ENCODE measurements around the gene TSPEAR. TPM values are rescaled to one million over a fixed set of nuclear protein-coding genes. Genes with fewer than 3 reads are reported as not detected.

TSPEAR gene
- total RNA-seq, 1 experiment from 2014 or later: 1.8 TPM

GRCh38 chr21:44623575-44623974, 87.8 kb downstream of the TSPEAR start:
- Histone ChIP-seq H3K27me3 (ENCODE audit: control insufficient read depth, insufficient read depth, low read length) (no peaks in the 10 kb centered on the region), H3K36me3 (replicated peaks; ENCODE audit: control insufficient read depth, insufficient read depth, low read length) (no peaks in the 10 kb centered on the region), H3K4me3 (ENCODE audit: insufficient read depth, low read depth, low read length) (no peak overlapping the region)
- no peak for DNase-seq

- Histone ChIP-seq H3K4me3 (ENCODE audit: insufficient read depth, low read depth, low read length) (no peak overlapping the region), H3K27me3 (ENCODE audit: control insufficient read depth, insufficient read depth, low read length) (no peaks in the 10 kb centered on the region), H3K36me3 (replicated peaks; ENCODE audit: control insufficient read depth, insufficient read depth, low read length) (no peaks in the 10 kb centered on the region)
- no peak for DNase-seq
These were observed 91.5 kb downstream of the TSPEAR start for GRCh38 chr21:44619886-44620285.

- Histone ChIP-seq H3K27me3 (ENCODE audit: control insufficient read depth, insufficient read depth, low read length) (no peaks in the 10 kb centered on the region), H3K4me3 (ENCODE audit: insufficient read depth, low read depth, low read length) (no peak overlapping the region), H3K36me3 (replicated peaks; ENCODE audit: control insufficient read depth, insufficient read depth, low read length) (no peaks in the 10 kb centered on the region)
- DNase-seq: no peak
These were observed 92.5 kb downstream of the TSPEAR start for GRCh38 chr21:44618909-44619308.

GRCh38 chr21:44618504-44618903, 92.9 kb downstream of the TSPEAR start:
- no peaks in the 10 kb centered on the region for H3K36me3 ChIP-seq (replicated peaks; ENCODE audit: control insufficient read depth, insufficient read depth, low read length)
- H3K27me3 ChIP-seq (ENCODE audit: control insufficient read depth, insufficient read depth, low read length): no peaks in the 10 kb centered on the region
- peak; percentile 74 for DNase-seq
- no peak overlapping the region for H3K4me3 ChIP-seq (ENCODE audit: insufficient read depth, low read depth, low read length)

- Histone ChIP-seq H3K27me3 (ENCODE audit: control insufficient read depth, insufficient read depth, low read length) (no peaks in the 10 kb centered on the region), H3K36me3 (replicated peaks; ENCODE audit: control insufficient read depth, insufficient read depth, low read length) (no peaks in the 10 kb centered on the region), H3K4me3 (ENCODE audit: insufficient read depth, low read depth, low read length) (no peak overlapping the region)
- DNase-seq: peak; percentile 63
These were observed 94.3 kb downstream of the TSPEAR start for GRCh38 chr21:44617071-44617501.

GRCh38 chr21:44616591-44616926, 94.8 kb downstream of the TSPEAR start:
- H3K27me3 ChIP-seq (ENCODE audit: control insufficient read depth, insufficient read depth, low read length): no peaks in the 10 kb centered on the region
- no peaks in the 10 kb centered on the region for H3K36me3 ChIP-seq (replicated peaks; ENCODE audit: control insufficient read depth, insufficient read depth, low read length)
- no peak overlapping the region for H3K4me3 ChIP-seq (ENCODE audit: insufficient read depth, low read depth, low read length)
- no peak for DNase-seq

- Histone ChIP-seq H3K36me3 (replicated peaks; ENCODE audit: control insufficient read depth, insufficient read depth, low read length) (no peaks in the 10 kb centered on the region), H3K27me3 (ENCODE audit: control insufficient read depth, insufficient read depth, low read length) (no peaks in the 10 kb centered on the region), H3K4me3 (ENCODE audit: insufficient read depth, low read depth, low read length) (no peak overlapping the region)
- peak; percentile 42 for DNase-seq
These were observed 95.3 kb downstream of the TSPEAR start for GRCh38 chr21:44615911-44616590.

GRCh38 chr21:44615466-44615865, 95.9 kb downstream of the TSPEAR start:
- DNase-seq: peak; percentile 46
- Histone ChIP-seq H3K36me3 (replicated peaks; ENCODE audit: control insufficient read depth, insufficient read depth, low read length) (no peaks in the 10 kb centered on the region), H3K4me3 (ENCODE audit: insufficient read depth, low read depth, low read length) (no peak overlapping the region)

GRCh38 chr21:44614961-44615391, 96.4 kb downstream of the TSPEAR start:
- no peak for DNase-seq
- no peak overlapping the region for H3K4me3 ChIP-seq (ENCODE audit: insufficient read depth, low read depth, low read length)
- no peaks in the 10 kb centered on the region for H3K36me3 ChIP-seq (replicated peaks; ENCODE audit: control insufficient read depth, insufficient read depth, low read length)
- H3K27me3 ChIP-seq (ENCODE audit: control insufficient read depth, insufficient read depth, low read length): no peaks in the 10 kb centered on the region

More at GRCh38 chr21:44615466-44615865, 95.9 kb downstream of the TSPEAR start:
- H3K27me3 ChIP-seq (ENCODE audit: control insufficient read depth, insufficient read depth, low read length): no peaks in the 10 kb centered on the region

- Histone ChIP-seq H3K36me3 (replicated peaks; ENCODE audit: control insufficient read depth, insufficient read depth, low read length) (no peaks in the 10 kb centered on the region), H3K27me3 (ENCODE audit: control insufficient read depth, insufficient read depth, low read length) (no peaks in the 10 kb centered on the region), H3K4me3 (ENCODE audit: insufficient read depth, low read depth, low read length) (no peak overlapping the region)
- DNase-seq: no peak
These were observed 97.2 kb downstream of the TSPEAR start for GRCh38 chr21:44614161-44614631.

- Histone ChIP-seq H3K4me3 (ENCODE audit: insufficient read depth, low read depth, low read length) (no peak overlapping the region), H3K27me3 (ENCODE audit: control insufficient read depth, insufficient read depth, low read length) (no peaks in the 10 kb centered on the region), H3K36me3 (replicated peaks; ENCODE audit: control insufficient read depth, insufficient read depth, low read length) (no peaks in the 10 kb centered on the region)
- no peak for DNase-seq
These were observed 97.8 kb downstream of the TSPEAR start for GRCh38 chr21:44613386-44614155.

- Histone ChIP-seq H3K4me3 (ENCODE audit: insufficient read depth, low read depth, low read length) (no peak overlapping the region), H3K36me3 (replicated peaks; ENCODE audit: control insufficient read depth, insufficient read depth, low read length) (no peaks in the 10 kb centered on the region), H3K27me3 (ENCODE audit: control insufficient read depth, insufficient read depth, low read length) (no peaks in the 10 kb centered on the region)
- no peak for DNase-seq
These were observed 98.6 kb downstream of the TSPEAR start for GRCh38 chr21:44612669-44613229.

- no peak for DNase-seq
- H3K27me3 ChIP-seq (ENCODE audit: control insufficient read depth, insufficient read depth, low read length): no peaks in the 10 kb centered on the region
- no peaks in the 10 kb centered on the region for H3K36me3 ChIP-seq (replicated peaks; ENCODE audit: control insufficient read depth, insufficient read depth, low read length)
- H3K4me3 ChIP-seq (ENCODE audit: insufficient read depth, low read depth, low read length): no peak within 1 kb of the TSS
These were observed 99.3 kb downstream of the TSPEAR start, which contains the start of gene KRTAP10-8 for GRCh38 chr21:44612029-44612486. Gene KRTAP10-8, plus strand, starts transcription at chr21:44612079. Its CDS starts 22 bp downstream, at chr21:44612101.

GRCh38 chr21:44611551-44611950, 99.8 kb downstream of the TSPEAR start:
- H3K36me3 ChIP-seq (replicated peaks; ENCODE audit: control insufficient read depth, insufficient read depth, low read length): no peaks in the 10 kb centered on the region
- no peaks in the 10 kb centered on the region for H3K27me3 ChIP-seq (ENCODE audit: control insufficient read depth, insufficient read depth, low read length)
- no peak for DNase-seq
- H3K4me3 ChIP-seq (ENCODE audit: insufficient read depth, low read depth, low read length): no peak overlapping the region
